ENCODE measurements around the gene PITPNM1.

GRCh38 chr11:67538306-67538705 is 33.1 kb upstream of the PITPNM1 start:
- no peak for TF ChIP-seq POLR2AphosphoS5 (IDR thresholded peaks at IDR 0.05; ENCODE audit: low read depth, low read length)
- no peak for TF ChIP-seq POLR2A (IDR thresholded peaks at IDR 0.05; ENCODE audit: low read depth, low read length)

Data from GM12892 (cell line).